ENCODE results near the gene GAB2. TPM values are rescaled to one million over a fixed set of nuclear protein-coding genes. Genes with fewer than 3 reads are reported as not detected.
A peak's percentile ranks its signal among the peaks of the same experiment; 100 is the strongest.
"Not testable (repeated sequence)": the region's sequence is repeated elsewhere in the genome, so short reads cannot be mapped to it uniquely, and the experiment has no call there.

Gene GAB2
- total and polyA plus RNA-seq, 7 experiments from 2014 or later, result 0.17 to 42.6 (median 3.5) TPM

DNA sequence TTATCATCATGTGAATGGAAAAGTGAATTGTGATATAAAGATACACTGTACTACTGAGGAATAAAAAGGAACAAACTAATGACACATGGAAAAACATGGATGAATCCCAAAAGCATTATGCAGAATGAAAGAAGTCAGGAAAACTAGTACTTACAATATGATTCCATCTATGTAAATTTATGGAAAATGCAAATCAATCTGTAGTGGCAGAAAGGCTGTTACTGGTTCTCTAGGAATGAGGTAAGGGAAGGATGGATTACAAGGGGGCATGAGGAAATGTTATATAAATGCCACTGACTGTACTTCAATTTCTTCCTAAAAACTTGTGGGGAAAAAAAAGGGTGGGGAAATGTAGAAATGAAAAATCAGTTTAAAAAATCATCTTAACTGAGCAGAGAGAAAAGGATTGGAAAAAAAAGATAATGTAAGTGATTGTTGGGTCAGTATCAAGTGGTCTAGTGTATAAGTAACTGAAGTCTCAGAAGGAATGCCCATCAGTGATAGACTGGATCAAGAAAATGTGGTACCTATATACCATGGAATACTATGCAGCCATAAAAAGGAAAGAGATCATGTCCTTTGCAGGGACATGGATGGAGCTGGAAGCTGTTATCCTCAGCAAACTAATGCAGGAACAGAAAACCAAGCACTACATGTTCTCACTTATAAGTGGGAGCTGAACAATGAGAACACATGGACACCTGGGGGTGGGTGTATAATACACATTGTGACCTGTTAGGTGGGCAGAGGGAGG, 180.2 kb downstream of the GAB2 start:
- intact Hi-C loops (cut with micrococcal nuclease), result no loop called here
- Mint-ChIP-seq H3K4me1 (peaks cover 0 to 6% (median 0%) of the 10 kb centered on the region in 7 donors), H3K9me3 (peaks cover 0 to 26% (median 20%) of the 10 kb centered on the region in 11 donors), H3K36me3 (peaks cover 16 to 69% (median 17%) of the 10 kb centered on the region in 5 donors), H3K27ac (peak overlapping the region in 1 of 9 donors; percentile 60), H3K4me3 (no peak overlapping the region), H3K27me3 (no peaks in the 10 kb centered on the region)
- no peaks in the 10 kb centered on the region for H3K4me1 ChIP-seq (ENCODE audit: control insufficient read depth in 2 of 2, insufficient read depth in 2 of 2, low read length in 2 of 2)
- no peak for ATAC-seq
- no peak overlapping the region for H3K27ac ChIP-seq (ENCODE audit: low read depth, low read length)
- CTCF ChIA-PET, result no interaction called here
- DNase-seq, result no peak
- H3K4me3 ChIP-seq (ENCODE audit: low read length), result no peak overlapping the region
- POLR2A ChIA-PET, result no interaction called here
- H3K27me3 ChIP-seq (ENCODE audit: control insufficient read depth in 2 of 2, insufficient read depth in 2 of 2, low read length in 2 of 2), result no peaks in the 10 kb centered on the region
- H3K9me3 ChIP-seq (ENCODE audit: control insufficient read depth in 2 of 3, low read length in 3 of 3), result peaks cover 0 to 11% (median 0%) of the 10 kb centered on the region in 3 experiments
- no peaks in the 10 kb centered on the region for H3K36me3 ChIP-seq (ENCODE audit: control insufficient read depth in 2 of 3, insufficient read depth in 3 of 3, low read length in 3 of 3)

DNA sequence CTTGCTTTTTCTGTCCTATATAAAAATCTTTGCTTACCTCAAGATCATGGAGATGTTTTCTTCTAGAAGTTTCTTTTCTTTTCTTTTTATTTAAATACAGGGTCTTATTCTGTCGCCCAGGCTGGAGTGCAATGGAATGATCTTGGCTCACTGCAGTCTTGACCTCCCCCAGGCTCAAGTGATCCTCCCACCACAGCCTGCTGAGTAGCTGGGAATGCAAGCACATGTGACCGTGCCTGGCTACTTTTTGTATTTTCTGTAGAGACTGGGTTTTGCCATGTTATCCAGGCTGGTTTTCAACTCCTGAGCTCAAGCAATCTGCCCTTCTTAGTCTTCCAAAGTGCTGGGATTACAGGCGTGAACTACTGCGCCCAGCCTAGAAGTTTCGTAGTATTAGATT, 183.6 kb downstream of the GAB2 start:
- no peak overlapping the region for H3K27ac Mint-ChIP-seq
- no peaks in the 10 kb centered on the region for H3K9me3 ChIP-seq (ENCODE audit: control insufficient read depth in 2 of 3, low read length in 3 of 3)
- ChIA-PET POLR2A (no interaction called here), CTCF (no interaction called here)
- H3K36me3 ChIP-seq (ENCODE audit: control insufficient read depth in 2 of 3, insufficient read depth in 3 of 3, low read length in 3 of 3), result no peaks in the 10 kb centered on the region
- no peaks in the 10 kb centered on the region for H3K4me1 ChIP-seq (ENCODE audit: control insufficient read depth in 2 of 2, insufficient read depth in 2 of 2, low read length in 2 of 2)
- no peak overlapping the region for H3K4me3 ChIP-seq (ENCODE audit: low read length)
- H3K27me3 Mint-ChIP-seq, result no peaks in the 10 kb centered on the region
- H3K4me1 Mint-ChIP-seq, result peaks cover 6 to 28% (median 8%) of the 10 kb centered on the region in 7 donors
- peaks cover 8 to 61% (median 12%) of the 10 kb centered on the region in 5 donors for H3K36me3 Mint-ChIP-seq
- peaks cover 0 to 11% (median 4%) of the 10 kb centered on the region in 11 donors for H3K9me3 Mint-ChIP-seq
- DNase-seq, result no peak
- ATAC-seq, result no peak
- H3K27ac ChIP-seq (ENCODE audit: low read depth, low read length), result no peak overlapping the region
- H3K27me3 ChIP-seq (ENCODE audit: control insufficient read depth in 2 of 2, insufficient read depth in 2 of 2, low read length in 2 of 2), result no peaks in the 10 kb centered on the region
- intact Hi-C loops (cut with micrococcal nuclease), result no loop called here
- H3K4me3 Mint-ChIP-seq, result no peak overlapping the region

DNA sequence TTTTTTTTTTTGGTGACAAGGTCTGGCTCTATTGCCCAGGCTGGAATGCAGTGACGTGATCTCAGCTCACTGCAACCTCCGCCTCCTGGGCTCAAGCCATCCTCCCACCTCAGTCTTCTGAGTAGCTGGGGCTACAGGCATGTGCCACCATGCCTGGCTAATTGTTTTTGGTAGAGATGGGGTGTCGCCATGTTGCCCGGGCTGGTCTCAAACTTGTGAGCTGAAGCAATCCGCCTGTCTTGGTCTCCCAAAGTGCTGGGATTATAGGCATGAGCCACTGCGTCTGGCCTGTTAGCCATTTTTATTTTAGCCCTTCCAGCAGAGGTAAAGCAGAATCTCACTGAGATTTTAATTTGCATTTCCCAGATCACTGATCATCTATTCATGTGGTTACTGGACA, 184.6 kb downstream of the GAB2 start:
- H3K36me3 ChIP-seq (ENCODE audit: control insufficient read depth in 2 of 3, insufficient read depth in 3 of 3, low read length in 3 of 3); ATAC-seq; H3K4me3 ChIP-seq (ENCODE audit: low read length); H3K4me1 ChIP-seq (ENCODE audit: control insufficient read depth in 2 of 2, insufficient read depth in 2 of 2, low read length in 2 of 2); H3K4me3 Mint-ChIP-seq; DNase-seq; intact Hi-C loops (cut with micrococcal nuclease); H3K27me3 ChIP-seq (ENCODE audit: control insufficient read depth in 2 of 2, insufficient read depth in 2 of 2, low read length in 2 of 2); H3K27me3 Mint-ChIP-seq; H3K9me3 ChIP-seq (ENCODE audit: control insufficient read depth in 2 of 3, low read length in 3 of 3); H3K27ac ChIP-seq (ENCODE audit: low read depth, low read length); H3K27ac Mint-ChIP-seq; CTCF ChIA-PET; POLR2A ChIA-PET: not testable (repeated sequence)
- H3K9me3 Mint-ChIP-seq, result peaks cover 0 to 13% (median 4%) of the 10 kb centered on the region in 11 donors
- H3K4me1 Mint-ChIP-seq, result peaks cover 6 to 36% (median 8%) of the 10 kb centered on the region in 7 donors
- H3K36me3 Mint-ChIP-seq, result peaks cover 8 to 57% (median 12%) of the 10 kb centered on the region in 5 donors

DNA sequence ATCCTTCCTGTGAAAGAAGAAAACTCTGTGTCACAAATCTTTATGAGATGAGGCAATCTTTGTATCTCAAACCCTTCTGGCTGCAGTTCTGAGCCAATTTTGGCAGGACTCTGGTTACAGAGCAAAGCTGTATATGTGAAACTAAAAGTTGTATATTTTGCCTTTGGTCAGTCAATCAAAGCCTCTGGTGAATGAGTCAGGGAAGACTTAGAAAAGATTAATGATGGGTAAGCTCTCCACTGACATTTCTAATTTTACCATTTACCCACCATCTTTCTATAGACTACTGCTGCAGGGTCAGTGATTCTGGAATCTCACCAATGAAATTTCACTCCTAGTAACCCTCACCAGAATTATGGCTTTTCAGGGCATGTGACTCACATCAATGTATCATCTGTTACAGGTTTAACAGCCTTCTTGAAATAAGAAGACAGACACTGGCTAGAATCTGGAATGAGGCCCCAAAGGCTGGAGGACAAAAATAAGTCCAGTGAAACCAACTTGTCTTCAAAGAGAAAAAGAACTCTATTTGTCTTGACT, 185.6 kb downstream of the GAB2 start:
- POLR2A ChIA-PET, result no interaction called here
- peaks cover 6 to 45% (median 8%) of the 10 kb centered on the region in 7 donors for H3K4me1 Mint-ChIP-seq
- H3K36me3 Mint-ChIP-seq, result peaks cover 1 to 49% (median 4%) of the 10 kb centered on the region in 5 donors
- peaks cover 0 to 4% (median 0%) of the 10 kb centered on the region in 11 donors for H3K9me3 Mint-ChIP-seq
- DNase-seq (no peak), ATAC-seq (no peak)
- no peaks in the 10 kb centered on the region for H3K4me1 ChIP-seq (ENCODE audit: control insufficient read depth in 2 of 2, insufficient read depth in 2 of 2, low read length in 2 of 2)
- H3K27me3 ChIP-seq (ENCODE audit: control insufficient read depth in 2 of 2, insufficient read depth in 2 of 2, low read length in 2 of 2), result no peaks in the 10 kb centered on the region
- CTCF ChIA-PET, result no interaction called here
- peak overlapping the region in 1 of 9 donors; percentile 44 for H3K27ac Mint-ChIP-seq
- H3K27ac ChIP-seq (ENCODE audit: low read depth, low read length), result no peak overlapping the region
- no peaks in the 10 kb centered on the region for H3K9me3 ChIP-seq (ENCODE audit: control insufficient read depth in 2 of 3, low read length in 3 of 3)
- intact Hi-C loops (cut with micrococcal nuclease), result no loop called here
- no peak overlapping the region for H3K4me3 Mint-ChIP-seq
- no peaks in the 10 kb centered on the region for H3K27me3 Mint-ChIP-seq
- no peaks in the 10 kb centered on the region for H3K36me3 ChIP-seq (ENCODE audit: control insufficient read depth in 2 of 3, insufficient read depth in 3 of 3, low read length in 3 of 3)
- no peak overlapping the region for H3K4me3 ChIP-seq (ENCODE audit: low read length)

DNA sequence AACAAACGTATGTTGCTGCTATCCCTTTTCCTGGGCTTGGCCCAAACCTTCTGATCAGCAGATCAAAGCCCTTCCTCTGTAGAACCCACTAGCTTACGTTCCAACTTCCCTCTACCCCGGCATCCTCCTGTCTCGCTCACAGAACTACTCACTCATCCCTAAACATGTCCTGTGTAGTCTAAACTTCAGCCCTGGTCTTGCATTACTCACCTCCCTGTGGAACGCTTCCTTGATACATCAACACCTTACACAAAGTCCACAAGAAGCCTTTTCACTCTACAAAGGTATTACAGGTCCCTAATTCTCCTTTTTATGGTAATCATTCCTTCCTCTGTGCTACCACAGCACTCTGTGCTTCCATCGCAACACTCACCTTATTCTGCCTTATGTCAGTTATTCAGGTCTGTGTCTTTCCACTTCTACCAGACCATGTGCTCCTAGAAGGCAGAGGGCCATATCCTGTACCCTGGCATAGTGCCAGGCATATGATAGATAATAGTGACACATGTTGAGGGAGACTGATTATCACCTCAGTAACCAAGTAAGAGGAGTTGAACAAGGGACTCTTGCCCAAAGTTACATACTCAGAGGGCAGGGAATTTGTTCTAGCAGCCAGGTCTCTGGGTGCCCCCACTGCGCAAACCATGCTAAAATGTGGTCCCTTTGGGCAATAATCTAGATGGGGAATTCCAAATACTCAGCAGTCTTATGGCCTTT, 187.3 kb downstream of the GAB2 start:
- ChIA-PET CTCF (interaction anchor here (1.0 kb wide), 1 partner anchor 11 kb away, joined by 4 read pairs; no protein-coding TSS in a partner anchor), POLR2A (no interaction called here)
- no peaks in the 10 kb centered on the region for H3K27me3 ChIP-seq (ENCODE audit: control insufficient read depth in 2 of 2, insufficient read depth in 2 of 2, low read length in 2 of 2)
- intact Hi-C loops (cut with micrococcal nuclease), result no loop called here
- Mint-ChIP-seq H3K27ac (peak overlapping the region in 2 of 9 donors; percentile 1 to 62), H3K36me3 (peaks cover 2 to 44% (median 2%) of the 10 kb centered on the region in 5 donors), H3K9me3 (peaks cover 0 to 3% (median 0%) of the 10 kb centered on the region in 11 donors), H3K4me3 (no peak overlapping the region), H3K4me1 (peaks cover 6 to 51% (median 8%) of the 10 kb centered on the region in 7 donors), H3K27me3 (no peaks in the 10 kb centered on the region)
- peak in 1 of 9 donors; percentile 12 for DNase-seq
- no peaks in the 10 kb centered on the region for H3K4me1 ChIP-seq (ENCODE audit: control insufficient read depth in 2 of 2, insufficient read depth in 2 of 2, low read length in 2 of 2)
- no peak overlapping the region for H3K27ac ChIP-seq (ENCODE audit: low read depth, low read length)
- no peak for ATAC-seq
- no peak overlapping the region for H3K4me3 ChIP-seq (ENCODE audit: low read length)
- no peaks in the 10 kb centered on the region for H3K36me3 ChIP-seq (ENCODE audit: control insufficient read depth in 2 of 3, insufficient read depth in 3 of 3, low read length in 3 of 3)
- H3K9me3 ChIP-seq (ENCODE audit: control insufficient read depth in 2 of 3, low read length in 3 of 3), result no peaks in the 10 kb centered on the region

DNA sequence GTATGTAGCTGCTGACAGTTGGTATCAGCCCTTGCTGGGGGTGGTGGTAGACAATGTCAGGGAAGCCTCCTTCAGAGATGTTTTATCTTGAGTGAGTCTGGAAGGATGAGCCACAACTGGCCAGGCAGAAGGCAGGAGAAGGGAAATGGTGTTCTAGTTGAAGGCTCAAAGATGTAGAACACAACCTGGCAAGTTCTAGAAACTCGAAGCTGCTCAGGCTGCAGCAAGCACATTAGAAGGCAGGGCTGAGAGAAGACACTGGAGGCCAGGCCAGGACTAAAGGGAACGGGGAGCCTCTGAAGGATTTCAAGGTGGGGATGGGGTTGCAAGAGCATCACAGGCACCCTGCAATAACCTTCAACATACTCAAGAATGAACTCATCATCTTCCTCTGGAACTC, 188.5 kb downstream of the GAB2 start:
- ATAC-seq, result no peak
- intact Hi-C loops (cut with micrococcal nuclease), result loop anchor here (2.0 kb wide), 4 partner anchors 26 to 236 kb away; no protein-coding TSS in a partner anchor
- Histone ChIP-seq H3K9me3 (ENCODE audit: control insufficient read depth in 2 of 3, low read length in 3 of 3) (no peaks in the 10 kb centered on the region), H3K36me3 (ENCODE audit: control insufficient read depth in 2 of 3, insufficient read depth in 3 of 3, low read length in 3 of 3) (no peaks in the 10 kb centered on the region), H3K27me3 (ENCODE audit: control insufficient read depth in 2 of 2, insufficient read depth in 2 of 2, low read length in 2 of 2) (no peaks in the 10 kb centered on the region), H3K27ac (ENCODE audit: low read depth, low read length) (no peak overlapping the region), H3K4me3 (ENCODE audit: low read length) (no peak overlapping the region), H3K4me1 (ENCODE audit: control insufficient read depth in 2 of 2, insufficient read depth in 2 of 2, low read length in 2 of 2) (no peaks in the 10 kb centered on the region)
- peaks cover 0 to 3% (median 0%) of the 10 kb centered on the region in 11 donors for H3K9me3 Mint-ChIP-seq
- H3K27me3 Mint-ChIP-seq, result no peaks in the 10 kb centered on the region
- peaks cover 6 to 58% (median 8%) of the 10 kb centered on the region in 7 donors for H3K4me1 Mint-ChIP-seq
- peaks cover 4 to 53% (median 11%) of the 10 kb centered on the region in 5 donors for H3K36me3 Mint-ChIP-seq
- H3K27ac Mint-ChIP-seq, result peak overlapping the region in 4 of 9 donors; percentile 1 to 63 (median 18)
- ChIA-PET POLR2A (no interaction called here), CTCF (no interaction called here)
- H3K4me3 Mint-ChIP-seq, result no peak overlapping the region
- no peak for DNase-seq
